ENCODE results near the gene ZNF268.

ZNF268 gene

DNA sequence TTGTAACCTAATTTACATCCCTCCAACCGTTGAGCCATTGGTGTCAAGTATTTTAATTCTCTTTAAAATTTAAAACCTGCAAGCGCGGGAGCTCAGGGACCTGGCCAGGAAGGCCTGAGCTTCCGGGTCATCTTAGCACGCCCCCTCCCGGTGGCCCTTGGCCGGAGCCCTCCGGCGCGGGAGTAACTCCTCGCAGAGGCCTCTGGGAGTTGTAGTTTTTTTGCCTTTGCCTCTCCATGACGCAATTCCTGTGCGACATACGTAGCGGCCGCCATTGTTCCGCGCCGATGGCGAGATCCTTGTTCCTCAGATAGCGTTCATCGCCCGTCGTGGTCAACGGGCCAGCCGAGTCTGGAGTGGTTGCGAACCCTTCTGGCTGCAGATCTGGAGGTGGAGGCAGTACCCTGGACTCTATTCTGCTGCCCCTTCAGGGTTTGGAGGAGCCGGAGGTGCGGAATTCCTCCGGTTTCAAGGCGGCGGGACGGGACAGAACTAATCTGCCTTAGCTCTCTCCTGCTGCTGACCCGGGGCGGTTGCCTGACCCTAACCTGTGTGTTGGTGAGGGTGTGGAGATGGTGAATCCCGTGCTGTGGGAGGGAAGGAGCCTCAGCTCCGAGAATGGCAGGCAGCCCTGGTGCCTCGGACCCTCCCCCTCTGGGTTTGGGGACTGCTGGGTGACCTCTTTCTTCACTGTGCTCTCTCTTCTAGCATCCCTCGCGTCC is at the start of gene ZNF268:
Gene ZNF268 (plus strand): TSS at position 258 of the 722 bp plus-strand sequence. CDS start 503 bp downstream, outside the sequence.
- DNase-seq (ENCODE audit: low read depth in 2 of 2), result peak; percentile 78 to 82

DNA sequence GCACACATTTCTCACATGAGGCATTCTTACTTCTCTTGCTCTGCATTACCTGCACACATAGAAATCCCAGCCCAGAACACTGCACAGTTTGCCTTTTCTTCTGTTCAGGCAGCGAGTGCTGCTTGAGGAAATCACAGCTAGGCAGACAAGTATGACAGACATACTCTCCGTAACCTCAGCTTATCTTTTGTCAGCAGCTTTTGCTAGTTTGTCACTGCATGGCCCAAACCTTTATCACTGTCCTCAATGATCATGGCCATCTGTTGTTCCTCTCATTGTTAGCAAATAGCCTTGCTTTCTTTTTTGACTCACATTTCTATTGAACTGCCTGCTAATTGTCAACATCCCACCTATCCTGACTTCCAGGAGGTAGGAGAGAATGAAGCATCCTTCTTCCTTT is 45.5 kb upstream of the ZNF268 start:
- no peak for DNase-seq (ENCODE audit: low read depth in 2 of 2)

DNA sequence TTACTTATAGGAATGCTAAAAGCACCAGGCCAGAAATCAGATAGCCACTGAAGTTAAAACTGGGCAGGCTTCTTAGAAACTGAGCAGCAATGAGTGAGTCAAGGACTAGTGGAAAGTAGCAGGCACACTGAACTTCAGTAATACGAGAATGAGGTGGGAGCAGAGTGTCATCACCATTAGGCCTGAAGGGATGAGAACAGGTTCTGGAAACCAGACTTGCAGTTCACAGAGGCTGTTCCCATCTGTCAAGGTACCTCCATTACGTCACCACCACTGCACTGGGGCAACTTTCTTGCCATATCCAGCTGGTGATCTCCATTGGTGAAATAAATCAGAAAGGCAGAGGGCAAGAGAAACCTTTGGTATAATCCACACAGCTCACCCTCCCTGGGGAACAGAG is 35.3 kb upstream of the ZNF268 start:
- DNase-seq (ENCODE audit: low read depth in 2 of 2), result no peak

DNA sequence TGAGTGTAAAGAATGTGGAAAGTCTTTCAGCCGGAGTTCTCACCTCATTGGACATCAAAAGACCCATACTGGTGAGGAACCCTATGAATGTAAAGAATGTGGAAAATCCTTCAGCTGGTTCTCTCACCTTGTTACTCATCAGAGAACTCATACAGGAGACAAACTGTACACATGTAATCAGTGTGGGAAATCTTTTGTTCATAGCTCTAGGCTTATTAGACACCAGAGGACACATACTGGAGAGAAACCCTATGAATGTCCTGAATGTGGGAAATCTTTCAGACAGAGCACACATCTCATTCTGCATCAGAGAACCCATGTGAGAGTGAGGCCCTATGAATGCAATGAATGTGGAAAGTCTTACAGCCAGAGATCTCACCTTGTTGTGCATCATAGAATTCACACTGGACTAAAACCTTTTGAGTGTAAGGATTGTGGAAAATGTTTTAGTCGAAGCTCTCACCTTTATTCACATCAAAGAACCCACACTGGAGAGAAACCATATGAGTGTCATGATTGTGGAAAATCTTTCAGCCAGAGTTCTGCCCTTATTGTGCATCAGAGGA is 25.1 kb upstream of the ZNF268 start:
- no peak for DNase-seq (ENCODE audit: low read depth in 2 of 2)

DNA sequence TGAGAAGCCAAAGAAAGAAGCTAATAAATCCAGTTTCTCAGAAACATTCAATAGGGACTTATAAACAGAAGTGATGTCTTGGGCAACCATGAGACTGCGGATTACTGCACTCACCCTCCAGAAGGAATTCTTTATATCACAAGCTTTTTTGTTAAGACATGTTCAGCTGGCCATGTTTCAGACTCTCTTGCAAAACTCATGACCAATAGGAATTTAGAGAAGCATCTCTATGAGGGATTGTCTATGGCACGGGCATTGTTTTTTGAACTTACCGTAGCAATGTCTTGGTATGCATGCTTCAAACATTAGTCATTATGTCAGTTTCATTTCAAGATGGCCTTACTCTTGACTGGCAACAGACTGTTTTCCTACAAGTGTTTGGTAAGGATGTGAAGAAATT is 15.5 kb upstream of the ZNF268 start:
- no peak for DNase-seq (ENCODE audit: low read depth in 2 of 2)

DNA sequence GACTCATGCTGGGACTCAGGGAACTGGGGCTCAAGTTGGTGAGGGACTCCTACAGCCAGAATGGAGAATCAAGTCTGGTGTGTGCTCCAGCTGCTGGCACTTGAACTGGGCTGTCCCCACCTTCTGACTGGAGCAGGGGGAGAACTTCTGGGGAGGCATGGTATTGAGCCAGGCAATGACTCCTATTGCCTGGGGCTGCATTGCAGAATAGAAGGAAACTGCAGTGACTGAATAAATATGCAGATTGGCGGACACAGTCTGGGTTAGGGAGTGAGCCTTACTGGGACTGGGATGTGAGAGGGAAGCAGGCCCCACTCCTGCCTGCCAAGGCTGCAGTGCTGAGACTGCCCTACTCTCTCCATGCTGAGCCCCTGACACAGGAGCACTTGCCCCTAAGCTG is 8.8 kb upstream of the ZNF268 start:
- no peak for DNase-seq (ENCODE audit: low read depth in 2 of 2)

DNA sequence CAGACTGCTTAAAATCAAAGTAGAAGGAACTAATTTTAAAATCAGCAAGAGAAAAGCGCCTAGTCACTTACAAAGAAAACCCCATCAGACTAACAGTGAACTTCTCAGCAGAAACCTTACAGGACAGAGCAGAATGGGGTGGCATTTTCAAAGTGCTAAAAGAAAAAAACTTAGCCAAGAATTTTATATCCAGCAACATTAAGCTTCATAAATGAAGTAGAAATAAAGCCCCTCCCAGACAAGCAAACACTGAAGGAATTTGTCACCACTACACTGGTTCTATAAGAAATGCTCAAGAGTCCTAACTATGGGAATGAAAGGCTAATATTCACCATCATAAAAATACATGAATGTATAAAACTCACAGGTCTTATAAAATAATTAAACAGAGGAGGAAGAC is 6.4 kb upstream of the ZNF268 start:
- DNase-seq (ENCODE audit: low read depth in 2 of 2), result no peak

DNA sequence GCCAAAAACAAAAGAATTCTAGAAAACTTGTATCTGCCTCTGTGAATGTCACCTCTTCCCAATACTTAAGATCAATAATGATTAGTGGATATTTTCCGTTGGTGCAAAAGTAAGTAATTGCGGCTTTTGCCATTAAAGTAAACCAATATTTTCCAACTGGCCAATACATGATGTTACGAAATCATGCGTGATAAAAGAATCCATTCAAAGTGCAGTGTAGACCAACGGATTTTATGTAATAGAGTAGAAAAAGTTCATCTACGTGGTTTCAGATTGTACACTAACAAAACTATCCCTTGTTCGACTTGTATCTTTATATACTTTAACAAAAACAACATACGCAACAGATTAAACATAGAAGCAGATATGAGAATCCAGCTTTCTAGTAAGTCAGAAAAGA is 626 bp upstream of the ZNF268 start:
- no peak for DNase-seq (ENCODE audit: low read depth in 2 of 2)

DNA sequence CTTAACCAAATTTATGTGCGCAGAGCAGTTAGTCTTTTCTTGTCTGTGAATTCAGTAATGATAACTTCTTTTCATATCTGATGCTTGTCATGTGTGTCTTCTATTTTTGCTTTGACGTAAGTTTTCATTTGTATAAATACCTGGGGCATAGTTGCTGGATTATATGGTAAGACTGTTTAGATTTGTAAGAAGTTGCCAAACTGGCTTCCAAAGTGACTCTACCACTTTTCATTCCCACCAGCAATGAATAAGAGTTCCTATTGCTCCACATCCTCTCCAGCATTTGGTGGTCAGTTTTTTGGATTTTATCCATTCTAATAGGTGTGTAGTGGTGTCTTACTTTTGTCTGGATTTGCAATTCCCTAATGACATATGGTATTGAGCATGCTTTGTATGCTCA is 8.9 kb downstream of the ZNF268 start:
- DNase-seq (ENCODE audit: low read depth in 2 of 2), result no peak

DNA sequence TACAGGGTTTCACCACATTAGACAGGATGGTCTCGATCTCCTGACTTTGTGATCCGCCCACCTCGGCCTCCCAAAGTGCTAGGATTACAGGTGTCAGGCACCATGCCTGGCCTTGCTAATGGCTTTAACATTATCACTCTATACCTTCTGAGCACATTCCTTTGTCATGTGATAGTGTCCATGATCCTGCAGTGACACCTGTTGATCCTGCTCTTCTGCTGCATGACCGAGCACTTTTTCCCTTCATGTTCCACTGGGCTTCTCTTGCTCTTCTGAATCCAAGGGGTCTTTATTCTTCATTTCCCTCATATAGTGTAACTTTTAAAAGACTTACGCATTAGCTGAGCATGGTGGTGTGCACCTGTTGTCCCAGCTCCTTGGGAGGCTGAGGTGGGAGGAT is 11.6 kb downstream of the ZNF268 start:
- DNase-seq (ENCODE audit: low read depth in 2 of 2), result no peak

DNA sequence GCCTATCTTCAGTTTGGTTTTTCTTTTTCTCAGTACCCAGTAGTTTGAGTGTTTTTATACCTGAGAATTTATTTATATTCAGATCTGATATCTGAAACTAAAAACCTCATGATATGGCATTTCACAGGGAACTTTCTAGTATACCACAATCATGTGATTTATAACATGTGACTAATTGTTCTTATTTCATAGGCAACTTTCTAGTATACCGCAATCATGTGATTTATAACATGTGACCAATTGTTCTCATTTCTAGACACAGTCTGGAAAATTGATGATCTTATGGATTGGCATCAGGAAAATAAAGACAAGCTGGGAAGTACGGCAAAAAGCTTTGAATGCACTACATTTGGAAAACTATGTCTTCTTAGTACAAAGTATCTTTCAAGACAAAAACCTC is 20.6 kb downstream of the ZNF268 start:
- no peak for DNase-seq (ENCODE audit: low read depth in 2 of 2)

DNA sequence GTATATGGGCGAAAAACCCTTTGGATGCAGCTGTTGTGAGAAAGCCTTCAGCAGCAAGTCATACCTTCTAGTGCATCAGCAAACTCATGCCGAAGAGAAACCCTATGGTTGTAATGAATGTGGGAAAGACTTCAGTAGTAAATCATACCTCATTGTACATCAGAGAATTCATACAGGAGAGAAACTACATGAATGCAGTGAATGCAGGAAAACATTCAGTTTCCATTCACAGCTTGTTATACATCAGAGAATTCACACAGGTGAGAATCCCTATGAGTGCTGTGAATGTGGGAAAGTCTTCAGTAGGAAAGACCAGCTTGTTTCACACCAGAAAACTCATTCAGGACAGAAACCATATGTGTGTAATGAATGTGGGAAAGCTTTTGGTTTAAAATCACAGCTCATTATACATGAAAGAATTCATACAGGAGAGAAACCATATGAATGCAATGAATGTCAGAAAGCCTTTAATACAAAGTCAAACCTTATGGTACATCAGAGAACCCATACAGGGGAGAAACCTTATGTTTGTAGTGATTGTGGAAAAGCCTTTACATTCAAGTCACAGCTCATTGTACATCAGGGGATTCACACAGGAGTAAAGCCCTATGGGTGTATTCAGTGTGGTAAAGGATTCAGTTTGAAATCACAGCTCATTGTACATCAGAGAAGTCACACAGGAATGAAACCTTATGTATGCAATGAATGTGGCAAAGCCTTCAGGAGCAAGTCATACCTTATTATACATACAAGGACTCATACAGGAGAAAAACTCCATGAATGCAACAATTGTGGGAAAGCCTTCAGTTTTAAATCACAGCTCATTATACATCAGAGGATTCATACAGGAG is 21.4 kb downstream of the ZNF268 start:
- no peak for DNase-seq (ENCODE audit: low read depth in 2 of 2)

DNA sequence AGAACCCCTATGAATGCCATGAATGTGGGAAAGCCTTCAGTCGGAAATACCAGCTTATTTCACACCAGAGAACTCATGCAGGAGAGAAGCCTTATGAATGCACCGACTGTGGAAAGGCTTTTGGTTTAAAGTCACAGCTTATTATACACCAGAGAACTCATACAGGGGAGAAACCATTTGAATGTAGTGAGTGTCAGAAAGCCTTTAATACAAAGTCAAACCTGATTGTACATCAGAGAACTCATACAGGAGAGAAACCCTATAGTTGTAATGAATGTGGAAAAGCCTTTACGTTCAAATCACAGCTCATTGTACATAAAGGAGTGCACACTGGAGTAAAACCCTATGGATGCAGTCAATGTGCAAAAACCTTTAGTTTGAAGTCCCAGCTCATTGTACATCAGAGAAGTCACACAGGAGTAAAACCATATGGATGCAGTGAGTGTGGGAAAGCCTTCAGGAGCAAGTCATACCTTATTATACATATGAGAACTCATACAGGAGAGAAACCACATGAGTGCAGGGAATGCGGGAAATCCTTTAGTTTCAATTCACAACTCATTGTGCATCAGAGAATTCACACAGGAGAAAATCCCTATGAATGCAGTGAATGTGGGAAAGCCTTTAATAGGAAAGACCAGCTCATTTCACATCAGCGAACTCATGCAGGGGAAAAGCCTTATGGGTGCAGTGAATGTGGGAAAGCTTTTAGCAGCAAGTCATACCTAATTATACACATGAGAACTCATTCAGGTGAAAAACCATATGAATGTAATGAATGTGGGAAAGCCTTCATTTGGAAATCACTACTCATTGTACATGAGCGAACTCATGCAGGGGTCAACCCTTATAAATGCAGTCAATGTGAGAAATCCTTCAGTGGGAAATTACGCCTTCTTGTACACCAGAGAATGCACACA is 22.3 kb downstream of the ZNF268 start:
- DNase-seq (ENCODE audit: low read depth in 2 of 2), result no peak

DNA sequence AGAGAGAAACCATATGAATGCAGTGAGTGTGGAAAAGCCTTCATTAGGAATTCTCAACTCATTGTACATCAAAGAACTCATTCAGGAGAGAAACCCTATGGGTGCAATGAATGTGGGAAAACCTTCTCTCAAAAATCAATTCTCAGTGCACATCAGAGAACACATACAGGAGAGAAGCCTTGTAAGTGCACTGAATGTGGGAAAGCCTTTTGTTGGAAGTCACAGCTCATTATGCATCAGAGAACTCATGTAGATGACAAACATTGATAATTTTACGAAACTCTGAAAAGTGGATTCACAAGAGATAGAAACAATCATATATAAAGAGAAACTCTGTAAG is 22.9 kb downstream of the ZNF268 start:
- no peak for DNase-seq (ENCODE audit: low read depth in 2 of 2)

DNA sequence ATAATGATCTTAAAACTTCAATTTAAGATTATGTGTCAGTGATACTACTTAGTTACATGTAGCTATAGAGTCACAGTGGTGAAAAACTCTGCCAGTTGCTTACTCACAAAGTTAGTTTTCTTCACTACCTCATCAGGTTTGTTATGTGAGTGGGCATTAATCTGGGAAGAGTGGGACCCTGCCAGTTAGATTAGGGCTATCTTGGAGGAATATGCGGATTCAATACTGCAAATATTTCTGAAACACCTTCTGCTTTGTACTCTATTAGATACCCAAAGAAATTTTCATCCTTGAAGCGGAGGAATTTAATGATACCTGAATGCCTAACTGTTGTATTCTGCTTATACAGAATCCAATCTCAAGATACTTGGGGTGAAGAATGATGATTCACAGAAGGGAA is 25.1 kb downstream of the ZNF268 start:
- no peak for DNase-seq (ENCODE audit: low read depth in 2 of 2)

DNA sequence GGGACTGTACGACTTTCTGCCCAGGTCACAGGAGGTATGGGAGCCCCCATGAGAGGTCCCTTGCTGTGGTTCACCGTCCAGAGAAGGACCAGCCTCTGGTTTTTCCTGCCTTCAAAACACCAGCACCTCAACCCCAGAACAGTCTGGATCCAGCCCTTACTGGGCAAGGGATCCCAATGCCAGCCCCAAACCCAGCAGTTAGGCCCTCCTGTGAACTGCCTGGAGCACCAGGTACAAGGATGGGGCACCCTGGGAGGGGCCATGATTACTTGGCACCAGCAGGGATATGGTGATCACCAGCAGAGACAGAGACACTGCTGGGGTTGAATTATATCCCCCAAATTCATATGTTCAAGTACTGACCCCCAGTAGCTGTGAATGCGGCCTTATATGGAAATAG is 34.4 kb downstream of the ZNF268 start:
- DNase-seq (ENCODE audit: low read depth in 2 of 2), result no peak

DNA sequence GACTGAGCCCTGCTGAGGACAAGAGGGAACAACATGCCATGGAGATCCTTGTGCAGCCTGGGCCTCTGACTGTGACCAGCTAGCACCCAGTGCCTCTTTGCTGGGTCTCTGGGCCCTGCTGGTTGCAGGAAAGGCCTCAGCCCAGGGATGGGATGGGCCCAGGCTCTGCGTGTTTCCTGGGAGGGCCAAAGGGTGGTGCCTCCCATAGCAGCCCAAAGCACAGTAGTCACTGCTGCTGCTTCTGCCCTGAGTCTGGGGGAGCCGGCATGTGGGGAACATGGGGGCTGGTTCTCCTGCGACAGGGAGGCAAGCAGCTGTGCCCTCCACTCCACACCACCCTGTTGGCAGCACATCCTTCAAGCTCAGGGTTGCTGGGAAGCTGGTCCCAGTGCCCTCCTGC is 35.9 kb downstream of the ZNF268 start:
- no peak for DNase-seq (ENCODE audit: low read depth in 2 of 2)

DNA sequence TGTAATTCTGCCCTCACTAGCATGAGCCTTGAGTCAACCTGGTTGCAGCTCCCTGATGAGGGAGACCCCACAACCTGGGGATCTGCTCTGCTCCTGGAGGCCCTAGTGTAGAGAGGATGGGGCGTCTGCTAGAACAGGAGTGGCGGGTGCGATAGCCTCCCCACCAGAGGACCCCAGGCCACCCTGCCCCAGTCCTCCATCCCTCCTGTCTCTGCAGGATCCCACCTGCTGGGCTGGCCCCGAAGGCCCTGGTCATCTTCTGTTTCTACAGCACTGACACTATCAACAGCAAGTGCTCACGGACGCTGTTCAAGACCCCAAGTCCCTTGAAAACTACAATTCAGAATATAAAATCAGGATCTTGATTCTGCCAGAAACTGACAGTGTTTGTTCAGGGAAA is 39.2 kb downstream of the ZNF268 start:
- DNase-seq (ENCODE audit: low read depth in 2 of 2), result no peak

DNA sequence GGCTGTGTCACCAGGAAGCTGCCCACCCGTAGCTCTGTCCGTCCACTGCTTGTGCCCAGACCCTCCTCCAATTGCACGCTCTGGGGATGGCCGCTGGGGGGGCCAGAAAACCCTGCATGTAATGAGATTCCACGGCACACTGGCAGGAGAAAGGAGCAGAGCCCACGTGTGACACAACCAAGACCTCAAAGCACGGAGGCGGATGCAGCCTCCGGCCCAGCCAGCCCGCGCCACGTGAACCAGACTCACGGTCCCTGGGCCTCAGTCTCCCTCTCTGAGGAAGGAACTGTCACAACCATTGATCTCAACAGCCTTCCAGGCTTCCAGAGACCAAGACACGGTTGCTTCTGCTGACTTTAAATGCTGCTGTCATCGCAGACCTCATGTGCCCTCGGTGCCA is 39.9 kb downstream of the ZNF268 start:
- DNase-seq (ENCODE audit: low read depth in 2 of 2), result no peak

DNA sequence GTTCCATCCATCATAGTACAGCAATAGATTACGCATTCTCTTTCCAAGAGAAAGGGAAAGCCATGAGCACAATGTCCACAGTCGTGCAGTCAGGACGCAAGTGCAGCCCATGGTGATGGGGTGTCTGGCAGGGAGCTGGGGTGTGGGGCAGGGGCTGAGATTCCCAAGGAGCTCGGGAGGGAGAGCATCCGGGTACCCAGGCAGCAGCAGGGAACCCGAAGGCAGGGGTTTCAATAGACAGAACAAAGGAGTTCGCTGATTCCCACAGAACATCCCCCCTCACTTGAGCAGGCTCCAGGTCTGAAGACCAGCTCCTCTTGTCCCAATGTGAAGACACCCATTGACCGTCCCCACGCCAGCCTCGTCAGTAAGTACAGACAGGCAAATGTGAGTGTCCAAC is 40.9 kb downstream of the ZNF268 start:
- no peak for DNase-seq (ENCODE audit: low read depth in 2 of 2)

DNA sequence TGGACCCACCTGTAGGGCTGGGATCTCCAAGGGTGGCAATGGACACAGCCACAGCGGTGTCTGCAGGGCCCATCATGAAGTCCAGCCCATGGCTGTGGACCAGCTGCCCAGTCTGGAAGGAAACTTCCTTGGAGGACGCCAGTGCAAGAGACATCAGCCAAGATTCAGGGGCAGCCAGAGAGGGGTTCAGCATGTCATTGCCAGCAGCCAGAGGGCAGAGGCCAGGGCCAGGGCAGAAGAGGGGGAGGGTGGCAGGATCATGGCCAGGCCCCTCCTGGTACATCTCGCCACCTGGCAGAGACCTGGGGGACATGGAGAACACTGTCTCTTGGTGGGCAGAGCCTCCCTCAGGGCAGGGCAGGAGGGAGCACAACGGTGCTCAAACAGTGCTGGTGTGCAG is 44.2 kb downstream of the ZNF268 start:
- DNase-seq (ENCODE audit: low read depth in 2 of 2), result no peak

DNA sequence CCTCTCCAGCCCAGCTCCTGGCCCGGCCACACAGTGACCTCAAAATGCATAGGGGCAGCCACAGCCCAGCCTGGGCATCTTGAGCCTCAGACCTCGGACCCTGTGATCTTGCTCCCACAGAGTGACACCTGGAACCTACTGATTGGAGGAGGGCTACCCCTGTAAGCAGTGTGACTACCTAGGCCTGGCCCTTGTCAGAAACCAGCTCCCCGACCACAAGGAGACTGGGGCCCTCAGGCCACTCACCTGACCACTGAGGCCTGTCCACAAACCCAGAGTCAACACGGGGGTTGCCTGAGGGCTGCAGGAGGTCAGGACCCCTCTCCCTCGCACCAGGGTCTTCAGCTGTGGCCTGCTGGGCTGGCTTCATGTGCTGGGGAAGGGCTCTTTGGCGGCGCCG is 45.4 kb downstream of the ZNF268 start:
- no peak for DNase-seq (ENCODE audit: low read depth in 2 of 2)
